Natural killer cell treated with Interleukin-12 subunit alpha and Interleukin-12 subunit beta and Interleukin-15 and Interleukin-18, amount 100 ng/mL, for 72 hours (primary cell): Measurements from ENCODE around the gene CYB5A. TPM values are rescaled to one million over a fixed set of nuclear protein-coding genes. Genes with fewer than 3 reads are reported as not detected.
"Not testable (repeated sequence)": the region's sequence is repeated elsewhere in the genome, so short reads cannot be mapped to it uniquely, and the experiment has no call there.

Experiments used
- ATAC-seq, 2 donors: fragments of 150-1000 bp; cut with Tn5 transposase in 1 of 2; sonication (Bioruptor Pico), chemical (Tn5 transposase) in 1 of 2; 2 replicates each; pipeline ENCODE4 v1.10.0; 2021
- DNase-seq: peaks from one replicate; pipeline ENCODE4 v3.0.0; 2022; ENCODE audit warnings: low spot score
- H3K27ac Mint-ChIP-seq, 2 donors: 1 replicate in 1 of 2; 2 replicates in 1 of 2; pipeline ENCODE4 v1.8.0; 2022; ENCODE audit warnings: mixed read lengths in 2 of 2, mild to moderate bottlenecking in 1 of 2, moderate library complexity in 1 of 2
- H3K27me3 Mint-ChIP-seq, 2 donors: 1 replicate in 1 of 2; 2 replicates in 1 of 2; pipeline ENCODE4 v1.8.0; 2022; ENCODE audit warnings: mixed read lengths in 2 of 2
- H3K36me3 Mint-ChIP-seq: one replicate; pipeline ENCODE4 v1.8.0; 2022; ENCODE audit warnings: mixed read lengths
- H3K4me1 Mint-ChIP-seq, 2 donors: 1 replicate in 1 of 2; 2 replicates in 1 of 2; pipeline ENCODE4 v1.8.0; 2022; ENCODE audit warnings: low read depth in 2 of 2, mixed read lengths in 2 of 2, mild to moderate bottlenecking in 1 of 2
- H3K4me3 Mint-ChIP-seq: one replicate; pipeline ENCODE4 v1.8.0; 2022; ENCODE audit warnings: mixed read lengths
- H3K9me3 Mint-ChIP-seq: 2 replicates; pipeline ENCODE4 v1.8.0; 2022; ENCODE audit warnings: mixed read lengths
- total RNA-seq, 2 donors: library from RNA; stranded (reverse); gene quantifications; one replicate each; pipeline ENCODE4 v1.2.3, GENCODE V29; 2022

CYB5A gene
- total RNA-seq, 2 donors from 2014 or later: 27.2 to 55.6 TPM

GRCh38 chr18:74289137-74289536 lies 2.6 kb downstream of the CYB5A start:
- DNase-seq (no peak), ATAC-seq (no peak)
- Mint-ChIP-seq H3K27ac (no peak overlapping the region), H3K27me3 (no peaks in the 10 kb centered on the region), H3K4me3 (no peak overlapping the region), H3K36me3 (no peaks in the 10 kb centered on the region), H3K9me3 (no peaks in the 10 kb centered on the region), H3K4me1 (peaks cover 9 to 18% of the 10 kb centered on the region in 2 donors)

- no peak for ATAC-seq
- H3K36me3 Mint-ChIP-seq: no peaks in the 10 kb centered on the region
- no peak for DNase-seq
- H3K27ac Mint-ChIP-seq: no peak overlapping the region
- H3K9me3 Mint-ChIP-seq: no peaks in the 10 kb centered on the region
- no peaks in the 10 kb centered on the region for H3K27me3 Mint-ChIP-seq
- H3K4me1 Mint-ChIP-seq: peaks cover 9 to 18% of the 10 kb centered on the region in 2 donors
- no peak overlapping the region for H3K4me3 Mint-ChIP-seq
Measured at GRCh38 chr18:74288730-74289129, 3.0 kb downstream of the CYB5A start.

GRCh38 chr18:74288041-74288440 lies 3.7 kb downstream of the CYB5A start:
- no peak for ATAC-seq

GRCh38 chr18:74286856-74287255 lies 4.9 kb downstream of the CYB5A start:
- ATAC-seq (no peak), DNase-seq (no peak)
- Mint-ChIP-seq H3K4me3 (no peak overlapping the region), H3K27me3 (no peaks in the 10 kb centered on the region), H3K9me3 (no peaks in the 10 kb centered on the region), H3K27ac (no peak overlapping the region), H3K4me1 (peaks cover 17 to 22% of the 10 kb centered on the region in 2 donors), H3K36me3 (no peaks in the 10 kb centered on the region)

More at GRCh38 chr18:74288041-74288440, 3.7 kb downstream of the CYB5A start:
- peaks cover 13 to 17% of the 10 kb centered on the region in 2 donors for H3K4me1 Mint-ChIP-seq
- H3K36me3 Mint-ChIP-seq: no peaks in the 10 kb centered on the region
- H3K27me3 Mint-ChIP-seq: no peaks in the 10 kb centered on the region
- no peak overlapping the region for H3K27ac Mint-ChIP-seq
- no peak for DNase-seq
- no peaks in the 10 kb centered on the region for H3K9me3 Mint-ChIP-seq
- H3K4me3 Mint-ChIP-seq: no peak overlapping the region

- no peak overlapping the region for H3K27ac Mint-ChIP-seq
- no peaks in the 10 kb centered on the region for H3K9me3 Mint-ChIP-seq
- no peak overlapping the region for H3K4me3 Mint-ChIP-seq
- H3K4me1 Mint-ChIP-seq: peaks cover 18 to 24% of the 10 kb centered on the region in 2 donors
- DNase-seq: no peak
- ATAC-seq: no peak
- no peaks in the 10 kb centered on the region for H3K36me3 Mint-ChIP-seq
- no peaks in the 10 kb centered on the region for H3K27me3 Mint-ChIP-seq
Measured at GRCh38 chr18:74286106-74286855, 5.5 kb downstream of the CYB5A start.

GRCh38 chr18:74285583-74285982 lies 6.2 kb downstream of the CYB5A start:
- not testable (repeated sequence) for H3K36me3 Mint-ChIP-seq, H3K27me3 Mint-ChIP-seq, H3K9me3 Mint-ChIP-seq, H3K27ac Mint-ChIP-seq, DNase-seq, H3K4me3 Mint-ChIP-seq, ATAC-seq
- H3K4me1 Mint-ChIP-seq: peaks cover 20 to 27% of the 10 kb centered on the region in 2 donors

- no peak for DNase-seq
- H3K27ac Mint-ChIP-seq: no peak overlapping the region
- ATAC-seq: no peak
Measured at GRCh38 chr18:74284980-74285355, 6.8 kb downstream of the CYB5A start.

GRCh38 chr18:74284191-74284979 lies 7.4 kb downstream of the CYB5A start:
- Mint-ChIP-seq H3K4me3 (no peak overlapping the region), H3K36me3 (no peaks in the 10 kb centered on the region), H3K4me1 (peaks cover 20 to 28% of the 10 kb centered on the region in 2 donors), H3K27ac (no peak overlapping the region), H3K9me3 (no peaks in the 10 kb centered on the region), H3K27me3 (no peaks in the 10 kb centered on the region)
- ATAC-seq (no peak), DNase-seq (no peak)

More at GRCh38 chr18:74284980-74285355, 6.8 kb downstream of the CYB5A start:
- Mint-ChIP-seq H3K9me3 (no peaks in the 10 kb centered on the region), H3K4me3 (no peak overlapping the region), H3K4me1 (peaks cover 20 to 28% of the 10 kb centered on the region in 2 donors), H3K36me3 (no peaks in the 10 kb centered on the region), H3K27me3 (no peaks in the 10 kb centered on the region)

GRCh38 chr18:74283646-74284045 lies 8.1 kb downstream of the CYB5A start:
- Mint-ChIP-seq H3K27me3 (no peaks in the 10 kb centered on the region), H3K27ac (no peak overlapping the region), H3K9me3 (no peaks in the 10 kb centered on the region), H3K4me3 (no peak overlapping the region), H3K36me3 (no peaks in the 10 kb centered on the region), H3K4me1 (peaks cover 20 to 28% of the 10 kb centered on the region in 2 donors)
- ATAC-seq (peak in 1 of 2 donors; percentile 17), DNase-seq (no peak)

- no peak for ATAC-seq
Measured at GRCh38 chr18:74282755-74283554, 8.8 kb downstream of the CYB5A start.

GRCh38 chr18:74281980-74282754 lies 9.6 kb downstream of the CYB5A start:
- DNase-seq (no peak), ATAC-seq (no peak)
- Mint-ChIP-seq H3K27me3 (no peaks in the 10 kb centered on the region), H3K9me3 (no peaks in the 10 kb centered on the region), H3K36me3 (no peaks in the 10 kb centered on the region), H3K27ac (peak overlapping the region in 1 of 2 donors; percentile 61), H3K4me1 (peaks cover 20 to 28% of the 10 kb centered on the region in 2 donors), H3K4me3 (no peak overlapping the region)

More at GRCh38 chr18:74282755-74283554, 8.8 kb downstream of the CYB5A start:
- no peaks in the 10 kb centered on the region for H3K27me3 Mint-ChIP-seq
- DNase-seq: no peak
- H3K27ac Mint-ChIP-seq: peak overlapping the region in 1 of 2 donors; percentile 61
- H3K9me3 Mint-ChIP-seq: no peaks in the 10 kb centered on the region
- peaks cover 20 to 28% of the 10 kb centered on the region in 2 donors for H3K4me1 Mint-ChIP-seq
- no peaks in the 10 kb centered on the region for H3K36me3 Mint-ChIP-seq
- H3K4me3 Mint-ChIP-seq: no peak overlapping the region

- H3K27ac Mint-ChIP-seq: peak overlapping the region in 1 of 2 donors; percentile 4
- DNase-seq: no peak
- H3K4me3 Mint-ChIP-seq: no peak overlapping the region
Measured at GRCh38 chr18:74281011-74281979, 10.5 kb downstream of the CYB5A start.

More at GRCh38 chr18:74281011-74281979, 10.5 kb downstream of the CYB5A start:
- Mint-ChIP-seq H3K36me3 (no peaks in the 10 kb centered on the region), H3K27me3 (no peaks in the 10 kb centered on the region), H3K4me1 (peaks cover 20 to 28% of the 10 kb centered on the region in 2 donors), H3K9me3 (no peaks in the 10 kb centered on the region)
- peak in 1 of 2 donors; percentile 28 for ATAC-seq
